Measurements from ENCODE around the gene STEEP1. TPM values are rescaled to one million over a fixed set of nuclear protein-coding genes. Genes with fewer than 3 reads are reported as not detected.

The STEEP1 gene
- total and polyA plus RNA-seq, 2 of the 13 experiments (the other 11 are each of a cell fraction or from before 2014, with no cell fraction given) = 7.7 to 23.1 TPM

DNA sequence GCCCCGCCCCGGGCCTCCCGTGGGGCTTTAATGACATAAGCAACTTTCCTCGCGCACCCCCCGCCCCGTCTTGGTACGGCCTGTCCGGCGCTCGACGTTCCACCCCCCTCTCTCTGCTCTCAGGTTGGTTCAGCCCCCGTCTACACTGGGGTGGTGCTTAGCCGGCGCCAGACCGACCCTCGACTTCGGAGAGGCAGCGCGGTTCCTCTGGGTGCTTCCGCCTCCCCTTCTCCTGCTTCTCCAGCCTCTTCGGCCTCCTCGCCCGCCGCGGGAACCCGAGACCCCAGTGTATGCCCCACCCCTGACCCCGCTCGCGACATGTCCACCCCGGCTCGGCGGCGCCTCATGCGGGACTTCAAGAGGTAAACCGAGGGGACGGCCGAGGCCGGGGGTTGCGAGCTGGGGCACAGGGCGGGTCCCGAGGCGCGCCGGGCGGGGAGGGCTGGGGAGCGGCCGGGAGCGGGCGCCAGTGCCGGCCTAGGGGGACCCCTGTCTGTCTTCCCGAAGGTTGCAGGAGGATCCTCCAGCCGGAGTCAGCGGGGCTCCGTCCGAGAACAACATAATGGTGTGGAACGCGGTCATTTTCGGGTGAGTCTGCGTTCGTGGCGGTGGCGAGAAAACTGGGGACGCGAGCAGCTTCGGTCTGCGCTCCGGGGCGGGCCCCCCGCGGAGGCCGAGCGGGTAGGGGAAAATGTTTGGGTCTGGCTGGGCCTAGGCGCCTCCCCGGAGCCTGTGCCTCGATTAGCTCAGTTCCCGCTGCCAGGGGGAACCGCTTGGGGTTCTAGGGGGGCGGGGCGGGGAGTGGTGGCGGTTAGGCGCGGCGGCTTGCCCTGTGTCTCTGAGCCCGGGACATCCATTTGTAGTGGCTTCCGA, 9.4 kb upstream of the STEEP1 start, which contains the start of gene UBE2A (continued):
- TF ChIP-seq, protein P1, sequence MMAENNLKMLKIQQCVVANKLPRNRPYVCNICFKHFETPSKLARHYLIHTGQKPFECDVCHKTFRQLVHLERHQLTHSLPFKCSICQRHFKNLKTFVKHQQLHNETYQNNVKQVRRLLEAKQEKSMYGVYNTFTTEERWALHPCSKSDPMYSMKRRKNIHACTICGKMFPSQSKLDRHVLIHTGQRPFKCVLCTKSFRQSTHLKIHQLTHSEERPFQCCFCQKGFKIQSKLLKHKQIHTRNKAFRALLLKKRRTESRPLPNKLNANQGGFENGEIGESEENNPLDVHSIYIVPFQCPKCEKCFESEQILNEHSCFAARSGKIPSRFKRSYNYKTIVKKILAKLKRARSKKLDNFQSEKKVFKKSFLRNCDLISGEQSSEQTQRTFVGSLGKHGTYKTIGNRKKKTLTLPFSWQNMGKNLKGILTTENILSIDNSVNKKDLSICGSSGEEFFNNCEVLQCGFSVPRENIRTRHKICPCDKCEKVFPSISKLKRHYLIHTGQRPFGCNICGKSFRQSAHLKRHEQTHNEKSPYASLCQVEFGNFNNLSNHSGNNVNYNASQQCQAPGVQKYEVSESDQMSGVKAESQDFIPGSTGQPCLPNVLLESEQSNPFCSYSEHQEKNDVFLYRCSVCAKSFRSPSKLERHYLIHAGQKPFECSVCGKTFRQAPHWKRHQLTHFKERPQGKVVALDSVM (CRISPR knock-in tag; IDR thresholded peaks at IDR 0.05) = peak; percentile 62
- TF ChIP-seq SALL1 (CRISPR knock-in tag; IDR thresholded peaks at IDR 0.05) = peak; percentile 20; the same call in 1 of the 2 replicates
- no peak for TF ChIP-seq U2AF2 (IDR thresholded peaks at IDR 0.05; ENCODE audit: low read depth, low read length)
- no peak for TF ChIP-seq ZNF782 (CRISPR knock-in tag; IDR thresholded peaks at IDR 0.05; ENCODE audit: borderline replicate concordance)
- TF ChIP-seq, protein P2, sequence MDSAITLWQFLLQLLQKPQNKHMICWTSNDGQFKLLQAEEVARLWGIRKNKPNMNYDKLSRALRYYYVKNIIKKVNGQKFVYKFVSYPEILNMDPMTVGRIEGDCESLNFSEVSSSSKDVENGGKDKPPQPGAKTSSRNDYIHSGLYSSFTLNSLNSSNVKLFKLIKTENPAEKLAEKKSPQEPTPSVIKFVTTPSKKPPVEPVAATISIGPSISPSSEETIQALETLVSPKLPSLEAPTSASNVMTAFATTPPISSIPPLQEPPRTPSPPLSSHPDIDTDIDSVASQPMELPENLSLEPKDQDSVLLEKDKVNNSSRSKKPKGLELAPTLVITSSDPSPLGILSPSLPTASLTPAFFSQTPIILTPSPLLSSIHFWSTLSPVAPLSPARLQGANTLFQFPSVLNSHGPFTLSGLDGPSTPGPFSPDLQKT (CRISPR knock-in tag; IDR thresholded peaks at IDR 0.05; ENCODE audit: borderline replicate concordance) = no peak
- TF ChIP-seq, protein P3, sequence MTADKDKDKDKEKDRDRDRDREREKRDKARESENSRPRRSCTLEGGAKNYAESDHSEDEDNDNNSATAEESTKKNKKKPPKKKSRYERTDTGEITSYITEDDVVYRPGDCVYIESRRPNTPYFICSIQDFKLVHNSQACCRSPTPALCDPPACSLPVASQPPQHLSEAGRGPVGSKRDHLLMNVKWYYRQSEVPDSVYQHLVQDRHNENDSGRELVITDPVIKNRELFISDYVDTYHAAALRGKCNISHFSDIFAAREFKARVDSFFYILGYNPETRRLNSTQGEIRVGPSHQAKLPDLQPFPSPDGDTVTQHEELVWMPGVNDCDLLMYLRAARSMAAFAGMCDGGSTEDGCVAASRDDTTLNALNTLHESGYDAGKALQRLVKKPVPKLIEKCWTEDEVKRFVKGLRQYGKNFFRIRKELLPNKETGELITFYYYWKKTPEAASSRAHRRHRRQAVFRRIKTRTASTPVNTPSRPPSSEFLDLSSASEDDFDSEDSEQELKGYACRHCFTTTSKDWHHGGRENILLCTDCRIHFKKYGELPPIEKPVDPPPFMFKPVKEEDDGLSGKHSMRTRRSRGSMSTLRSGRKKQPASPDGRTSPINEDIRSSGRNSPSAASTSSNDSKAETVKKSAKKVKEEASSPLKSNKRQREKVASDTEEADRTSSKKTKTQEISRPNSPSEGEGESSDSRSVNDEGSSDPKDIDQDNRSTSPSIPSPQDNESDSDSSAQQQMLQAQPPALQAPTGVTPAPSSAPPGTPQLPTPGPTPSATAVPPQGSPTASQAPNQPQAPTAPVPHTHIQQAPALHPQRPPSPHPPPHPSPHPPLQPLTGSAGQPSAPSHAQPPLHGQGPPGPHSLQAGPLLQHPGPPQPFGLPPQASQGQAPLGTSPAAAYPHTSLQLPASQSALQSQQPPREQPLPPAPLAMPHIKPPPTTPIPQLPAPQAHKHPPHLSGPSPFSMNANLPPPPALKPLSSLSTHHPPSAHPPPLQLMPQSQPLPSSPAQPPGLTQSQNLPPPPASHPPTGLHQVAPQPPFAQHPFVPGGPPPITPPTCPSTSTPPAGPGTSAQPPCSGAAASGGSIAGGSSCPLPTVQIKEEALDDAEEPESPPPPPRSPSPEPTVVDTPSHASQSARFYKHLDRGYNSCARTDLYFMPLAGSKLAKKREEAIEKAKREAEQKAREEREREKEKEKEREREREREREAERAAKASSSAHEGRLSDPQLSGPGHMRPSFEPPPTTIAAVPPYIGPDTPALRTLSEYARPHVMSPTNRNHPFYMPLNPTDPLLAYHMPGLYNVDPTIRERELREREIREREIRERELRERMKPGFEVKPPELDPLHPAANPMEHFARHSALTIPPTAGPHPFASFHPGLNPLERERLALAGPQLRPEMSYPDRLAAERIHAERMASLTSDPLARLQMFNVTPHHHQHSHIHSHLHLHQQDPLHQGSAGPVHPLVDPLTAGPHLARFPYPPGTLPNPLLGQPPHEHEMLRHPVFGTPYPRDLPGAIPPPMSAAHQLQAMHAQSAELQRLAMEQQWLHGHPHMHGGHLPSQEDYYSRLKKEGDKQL (CRISPR knock-in tag; IDR thresholded peaks at IDR 0.05; ENCODE audit: low read depth) = no peak
- no peak for TF ChIP-seq SIX1 (CRISPR knock-in tag; IDR thresholded peaks at IDR 0.05; ENCODE audit: borderline replicate concordance)
- TF ChIP-seq ZNF232 (CRISPR knock-in tag; IDR thresholded peaks at IDR 0.05; ENCODE audit: borderline replicate concordance) = no peak
- TF ChIP-seq, protein P4, sequence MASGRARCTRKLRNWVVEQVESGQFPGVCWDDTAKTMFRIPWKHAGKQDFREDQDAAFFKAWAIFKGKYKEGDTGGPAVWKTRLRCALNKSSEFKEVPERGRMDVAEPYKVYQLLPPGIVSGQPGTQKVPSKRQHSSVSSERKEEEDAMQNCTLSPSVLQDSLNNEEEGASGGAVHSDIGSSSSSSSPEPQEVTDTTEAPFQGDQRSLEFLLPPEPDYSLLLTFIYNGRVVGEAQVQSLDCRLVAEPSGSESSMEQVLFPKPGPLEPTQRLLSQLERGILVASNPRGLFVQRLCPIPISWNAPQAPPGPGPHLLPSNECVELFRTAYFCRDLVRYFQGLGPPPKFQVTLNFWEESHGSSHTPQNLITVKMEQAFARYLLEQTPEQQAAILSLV (CRISPR knock-in tag; IDR thresholded peaks at IDR 0.05; ENCODE audit: borderline replicate concordance) = 0 out of 2 replicates have a peak, but pooled peaks have one; percentile 54
- TF ChIP-seq, protein P5, sequence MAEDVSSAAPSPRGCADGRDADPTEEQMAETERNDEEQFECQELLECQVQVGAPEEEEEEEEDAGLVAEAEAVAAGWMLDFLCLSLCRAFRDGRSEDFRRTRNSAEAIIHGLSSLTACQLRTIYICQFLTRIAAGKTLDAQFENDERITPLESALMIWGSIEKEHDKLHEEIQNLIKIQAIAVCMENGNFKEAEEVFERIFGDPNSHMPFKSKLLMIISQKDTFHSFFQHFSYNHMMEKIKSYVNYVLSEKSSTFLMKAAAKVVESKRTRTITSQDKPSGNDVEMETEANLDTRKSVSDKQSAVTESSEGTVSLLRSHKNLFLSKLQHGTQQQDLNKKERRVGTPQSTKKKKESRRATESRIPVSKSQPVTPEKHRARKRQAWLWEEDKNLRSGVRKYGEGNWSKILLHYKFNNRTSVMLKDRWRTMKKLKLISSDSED (CRISPR knock-in tag; IDR thresholded peaks at IDR 0.05) = no peak
- TF ChIP-seq RBM22 (optimal IDR thresholded peaks at IDR 0.05; ENCODE audit: low read length) = no peak
- TF ChIP-seq ESRRA (CRISPR knock-in tag; IDR thresholded peaks at IDR 0.05; ENCODE audit: low read depth) = no peak

Data from HepG2 (cell line).